GM10847 (cell line): ENCODE measurements around the gene RAPGEF5.

Experiments used
- POLR2A ChIP-seq: IDR thresholded peaks from 2 replicates; pipeline ENCODE4 v1.6.1; 2011; ENCODE audit not compliant: insufficient read length; ENCODE audit errors: extremely low read depth

RAPGEF5 gene

DNA sequence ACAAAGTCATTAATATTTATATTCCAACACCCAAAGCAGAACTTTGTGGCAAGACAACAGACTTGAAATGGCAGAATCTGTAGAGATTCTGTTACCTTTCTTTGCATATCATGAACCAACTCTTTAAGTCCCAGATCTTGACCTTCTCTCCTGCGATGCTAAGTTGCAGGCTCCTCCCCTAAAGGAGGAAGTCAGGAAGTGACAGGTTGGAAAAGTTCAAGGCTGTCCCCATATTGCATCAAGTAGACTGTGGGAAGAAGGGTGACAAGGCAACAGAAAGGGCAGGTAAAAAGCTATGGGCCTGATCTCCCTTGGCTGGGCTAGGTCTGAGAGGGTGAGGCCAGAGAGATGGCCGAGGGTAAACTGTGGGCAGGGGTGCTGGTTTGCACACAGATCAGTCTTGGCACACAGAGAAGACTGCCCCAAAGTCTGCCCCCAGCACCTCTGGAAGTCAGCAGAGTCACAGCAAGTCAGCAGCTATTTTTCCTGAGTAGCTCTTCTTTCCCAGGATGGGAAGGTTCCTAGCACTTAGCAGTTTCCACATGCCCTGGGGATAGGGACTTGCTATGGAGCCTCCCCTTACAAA lies 115.1 kb downstream of the RAPGEF5 start:
- TF ChIP-seq POLR2A: no peak

DNA sequence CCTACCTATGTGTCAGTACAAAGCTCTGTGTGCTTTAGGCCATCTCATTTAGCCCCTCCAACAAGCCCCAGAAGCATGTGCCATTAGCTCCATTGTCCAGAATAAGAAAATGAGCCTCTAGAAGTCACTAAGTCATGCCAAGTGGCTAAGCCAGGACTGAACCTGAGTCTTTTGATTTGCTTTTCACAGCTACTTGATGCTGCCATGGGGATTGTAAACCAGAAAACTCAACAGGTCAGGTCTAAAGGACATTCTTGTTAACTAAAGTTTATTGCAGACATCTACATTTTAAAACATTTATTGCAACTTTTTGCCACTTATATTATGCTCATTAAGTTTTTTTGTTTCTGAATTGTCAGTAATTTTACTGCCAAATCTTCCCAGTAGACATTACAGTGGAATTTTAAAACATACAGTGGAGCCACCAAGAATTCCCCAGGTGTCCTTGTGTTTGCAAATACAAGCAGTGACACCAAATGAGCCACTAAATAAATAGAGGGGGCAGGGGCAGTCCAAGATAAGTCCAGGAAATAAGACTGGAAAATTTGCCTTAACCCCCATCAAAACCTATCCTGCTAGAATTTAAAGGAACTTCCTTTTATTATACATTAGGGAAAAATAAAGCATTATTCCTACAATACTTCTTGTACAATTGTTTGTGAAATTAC lies 115.9 kb downstream of the RAPGEF5 start:
- TF ChIP-seq POLR2A: no peak

- no peak for TF ChIP-seq POLR2A
Measured at GRCh38 chr7:22238354-22239311, 118.3 kb downstream of the RAPGEF5 start.

- no peak for TF ChIP-seq POLR2A
Measured at GRCh38 chr7:22235134-22235533, 121.8 kb downstream of the RAPGEF5 start.

DNA sequence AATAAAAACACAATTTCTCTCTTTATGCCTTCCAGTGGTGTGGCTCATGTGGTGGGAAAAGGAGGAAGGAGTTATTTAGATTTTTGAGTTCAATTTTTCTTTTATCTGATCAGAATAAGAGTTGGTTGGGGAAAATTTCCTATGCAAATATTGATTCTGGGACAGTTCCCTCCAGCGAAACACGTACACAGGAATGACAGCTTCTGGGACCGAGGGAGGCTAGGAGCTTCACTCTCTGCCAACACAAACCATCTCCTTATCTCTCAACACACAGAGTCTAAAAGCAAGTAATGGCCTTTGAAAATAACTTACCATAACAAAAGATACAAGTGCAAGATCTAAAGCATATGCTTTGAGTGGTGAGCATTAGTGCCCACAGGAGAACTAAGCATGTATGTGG lies 122.7 kb downstream of the RAPGEF5 start:
- no peak for TF ChIP-seq POLR2A

DNA sequence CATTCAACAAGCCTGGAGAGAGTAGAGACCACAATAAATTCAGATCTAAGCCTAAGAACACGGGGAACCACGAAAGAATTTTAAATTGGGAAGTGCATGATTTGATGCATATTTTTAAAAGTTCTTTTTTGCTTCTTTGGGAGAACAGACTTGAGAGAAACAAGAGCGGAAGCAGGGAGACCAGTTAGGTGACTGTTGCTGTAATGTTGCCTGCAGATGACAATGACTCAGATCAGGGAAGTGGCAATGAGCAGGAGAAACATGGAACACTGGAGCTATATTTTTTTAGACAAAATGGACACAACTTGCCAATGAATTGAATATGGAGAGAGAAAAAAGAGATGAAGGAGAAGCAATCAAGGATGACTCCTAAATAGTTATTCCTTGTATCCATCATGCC lies 125.1 kb downstream of the RAPGEF5 start:
- no peak for TF ChIP-seq POLR2A

- no peak for TF ChIP-seq POLR2A
Measured at GRCh38 chr7:22231141-22231540, 125.8 kb downstream of the RAPGEF5 start.

DNA sequence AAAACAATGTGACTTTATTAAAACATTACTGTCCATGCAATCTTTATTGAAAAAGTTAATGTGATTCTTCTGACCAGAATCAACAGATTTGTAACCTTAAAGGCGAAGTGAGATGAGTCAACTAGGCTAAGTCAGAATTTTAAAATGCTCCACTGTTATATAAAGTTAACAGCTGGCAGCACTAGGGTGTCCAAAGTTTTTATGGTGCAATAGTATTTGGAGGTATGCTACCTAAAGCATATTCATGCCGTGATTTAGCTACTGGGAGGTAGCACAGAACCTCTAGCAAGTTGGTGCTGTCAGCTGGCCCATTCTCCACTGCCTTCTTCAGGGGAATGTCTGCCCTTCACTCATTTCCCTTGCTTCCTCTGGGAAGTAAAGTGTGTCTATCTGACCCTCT lies 126.7 kb downstream of the RAPGEF5 start:
- no peak for TF ChIP-seq POLR2A

- TF ChIP-seq POLR2A: no peak
Measured at GRCh38 chr7:22229148-22229547, 127.8 kb downstream of the RAPGEF5 start.

DNA sequence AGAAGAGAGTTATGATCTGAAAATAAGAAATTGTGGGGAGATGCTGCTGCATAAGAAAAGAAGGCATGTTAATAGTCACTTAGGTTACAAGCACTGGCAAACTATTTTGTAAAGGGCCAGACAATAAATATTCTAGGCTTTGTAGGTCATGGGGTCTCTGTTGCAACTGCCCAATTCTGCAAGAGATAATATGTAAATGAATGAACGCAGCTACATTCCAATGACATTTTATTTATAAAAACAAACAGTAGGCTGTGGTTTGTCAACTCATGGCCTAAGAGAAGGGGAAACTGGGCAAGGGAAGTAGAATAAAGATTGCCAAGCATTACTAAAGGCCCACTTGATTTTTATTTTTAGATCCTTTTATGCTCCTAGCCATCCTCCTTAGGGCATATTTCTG lies 133.1 kb downstream of the RAPGEF5 start:
- TF ChIP-seq POLR2A: no peak

DNA sequence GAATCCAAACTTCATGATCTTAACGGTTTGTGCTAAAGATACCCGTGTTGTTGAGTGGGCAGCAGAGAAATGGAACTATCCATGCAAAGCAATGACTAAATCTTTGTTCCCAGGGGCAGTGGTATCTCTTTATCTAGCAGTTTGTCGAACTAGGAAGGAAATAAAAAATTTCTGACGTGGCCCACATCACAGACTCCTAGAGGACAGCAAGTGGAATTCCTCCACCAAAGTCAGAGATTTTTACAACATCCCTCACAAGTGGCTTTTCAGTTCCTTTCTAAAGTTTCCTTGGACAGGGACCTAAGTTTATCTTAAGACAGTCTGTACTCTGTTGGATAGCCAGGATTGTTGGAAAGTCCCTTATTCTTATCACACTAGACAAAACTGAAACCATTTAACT lies 136.0 kb downstream of the RAPGEF5 start:
- no peak for TF ChIP-seq POLR2A

GRCh38 chr7:22219739-22220493 lies 137.0 kb downstream of the RAPGEF5 start:
- no peak for TF ChIP-seq POLR2A

DNA sequence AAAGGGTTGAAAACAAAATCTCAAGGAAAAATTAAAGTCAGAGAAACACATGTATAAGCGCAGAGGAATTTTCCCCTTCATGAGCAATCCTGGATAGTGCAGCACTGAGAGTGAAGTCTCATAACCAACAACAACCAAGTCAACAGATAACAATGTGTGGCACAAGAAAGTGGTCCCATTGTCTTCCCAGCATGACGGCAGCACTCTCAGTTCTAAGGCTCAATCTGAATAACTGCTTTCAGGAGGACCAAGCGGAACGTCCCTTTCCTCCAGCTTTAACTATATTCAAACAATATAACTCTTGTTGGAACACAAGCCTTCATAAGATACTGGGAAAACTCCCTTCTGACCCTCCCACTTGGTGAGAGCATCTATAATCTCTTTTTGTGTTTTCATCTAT lies 137.9 kb downstream of the RAPGEF5 start:
- no peak for TF ChIP-seq POLR2A

- TF ChIP-seq POLR2A: no peak
Measured at GRCh38 chr7:22216832-22217475, 140.0 kb downstream of the RAPGEF5 start.

DNA sequence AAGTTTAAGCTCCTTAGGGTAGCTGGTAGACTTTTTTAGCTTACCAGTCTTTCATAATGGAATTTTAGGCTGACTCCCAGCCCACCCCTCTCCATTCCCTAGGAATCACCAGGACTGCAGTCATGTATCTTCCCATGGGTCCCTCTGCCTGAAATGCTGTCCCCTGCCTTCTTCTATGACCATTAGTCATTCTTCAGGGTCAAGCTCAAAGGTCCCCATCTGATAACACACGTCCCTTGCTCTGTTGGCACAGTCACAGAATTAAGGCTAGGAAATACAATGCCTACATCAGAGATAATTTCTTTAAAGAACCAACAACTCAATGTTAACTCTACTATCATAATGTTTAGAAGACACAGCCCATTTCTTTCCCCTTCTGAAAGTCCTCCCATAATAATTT lies 140.6 kb downstream of the RAPGEF5 start:
- no peak for TF ChIP-seq POLR2A
